HUES48 (cell line): ENCODE results near the gene TM4SF4.
"Not testable (repeated sequence)": the region's sequence is repeated elsewhere in the genome, so short reads cannot be mapped to it uniquely, and the experiment has no call there.

Experiments
- H3K27ac ChIP-seq: one replicate; pipeline ENCODE4 v1.7.0; 2013; ENCODE audit warnings: low read depth, low read length, inconsistent platforms
- H3K27me3 ChIP-seq: 2 replicates; pipeline ENCODE4 v1.6.1; 2013; ENCODE audit warnings: mild to moderate bottlenecking, low read length; ENCODE audit not compliant: control insufficient read depth, insufficient read depth
- H3K36me3 ChIP-seq: 2 replicates; pipeline ENCODE4 v1.6.1; 2013; ENCODE audit warnings: low read length; ENCODE audit not compliant: control insufficient read depth, insufficient read depth
- H3K4me1 ChIP-seq: 2 replicates; pipeline ENCODE4 v1.6.1; 2013; ENCODE audit warnings: mild to moderate bottlenecking, low read length; ENCODE audit not compliant: control insufficient read depth, insufficient read depth
- H3K4me3 ChIP-seq: 2 replicates; pipeline ENCODE4 v1.5.1; 2013; ENCODE audit warnings: mild to moderate bottlenecking, low read depth, low read length
- H3K9ac ChIP-seq: 2 replicates; pipeline ENCODE4 v1.6.1; 2013; ENCODE audit warnings: mild to moderate bottlenecking, low read depth, low read length, moderate library complexity
- H3K9me3 ChIP-seq: 2 replicates; pipeline ENCODE4 v1.6.1; 2013; ENCODE audit warnings: low read length; ENCODE audit not compliant: control insufficient read depth, insufficient read depth

The TM4SF4 gene

DNA sequence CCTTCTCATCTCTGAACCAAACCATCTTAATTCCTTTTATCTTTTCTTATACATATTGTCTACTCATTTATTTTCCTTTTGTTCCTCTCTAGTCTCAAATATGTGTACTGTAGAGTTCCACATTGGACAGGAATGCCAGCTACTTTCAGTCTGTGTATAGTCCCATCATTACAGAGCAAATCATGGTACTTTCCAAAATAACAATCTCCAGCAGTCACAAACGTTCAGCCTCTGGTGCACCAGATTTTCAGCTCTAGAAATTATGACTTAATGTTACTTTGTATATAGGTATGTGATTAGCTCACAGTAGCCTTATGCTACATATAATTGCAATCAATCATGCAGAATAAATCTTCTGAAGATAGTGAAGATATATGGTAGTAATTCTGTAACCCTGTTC is 32.5 kb upstream of the TM4SF4 start:
- Histone ChIP-seq H3K4me3 (no peak overlapping the region), H3K9me3 (no peaks in the 10 kb centered on the region), H3K9ac (no peak overlapping the region), H3K27ac (no peak overlapping the region), H3K36me3 (no peaks in the 10 kb centered on the region), H3K27me3 (no peaks in the 10 kb centered on the region), H3K4me1 (peaks cover 3% of the 10 kb centered on the region; the same call in 1 of the 2 replicates)

GRCh38 chr3:149442851-149443544 is 31.5 kb upstream of the TM4SF4 start:
- no peak overlapping the region for H3K27ac ChIP-seq
- H3K9ac ChIP-seq, result no peak overlapping the region
- no peaks in the 10 kb centered on the region for H3K9me3 ChIP-seq
- peaks cover 3% of the 10 kb centered on the region; the same call in 1 of the 2 replicates for H3K4me1 ChIP-seq
- no peaks in the 10 kb centered on the region for H3K27me3 ChIP-seq
- no peaks in the 10 kb centered on the region for H3K36me3 ChIP-seq
- no peak overlapping the region for H3K4me3 ChIP-seq

DNA sequence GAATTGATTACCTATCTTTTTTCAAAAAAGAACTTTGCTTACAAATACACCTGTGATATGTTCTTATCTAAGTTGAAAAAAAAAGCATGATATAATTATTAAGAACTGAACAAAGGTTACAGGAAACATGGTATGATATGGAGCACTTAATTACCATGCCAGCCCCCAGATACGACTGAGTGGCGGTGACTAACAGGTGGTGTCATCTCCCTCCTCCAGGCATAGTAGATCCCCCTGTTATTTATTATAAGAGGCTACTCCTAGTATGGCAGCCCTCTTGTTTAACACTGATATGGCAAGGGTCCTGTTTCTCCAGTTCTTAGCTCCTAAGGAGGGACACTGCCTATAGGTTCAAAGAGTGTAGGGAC is 31.0 kb upstream of the TM4SF4 start:
- no peaks in the 10 kb centered on the region for H3K9me3 ChIP-seq
- H3K4me1 ChIP-seq, result peaks cover 3% of the 10 kb centered on the region; the same call in 1 of the 2 replicates
- no peaks in the 10 kb centered on the region for H3K36me3 ChIP-seq
- no peaks in the 10 kb centered on the region for H3K27me3 ChIP-seq
- H3K9ac ChIP-seq, result no peak overlapping the region
- no peak overlapping the region for H3K4me3 ChIP-seq
- H3K27ac ChIP-seq, result no peak overlapping the region

DNA sequence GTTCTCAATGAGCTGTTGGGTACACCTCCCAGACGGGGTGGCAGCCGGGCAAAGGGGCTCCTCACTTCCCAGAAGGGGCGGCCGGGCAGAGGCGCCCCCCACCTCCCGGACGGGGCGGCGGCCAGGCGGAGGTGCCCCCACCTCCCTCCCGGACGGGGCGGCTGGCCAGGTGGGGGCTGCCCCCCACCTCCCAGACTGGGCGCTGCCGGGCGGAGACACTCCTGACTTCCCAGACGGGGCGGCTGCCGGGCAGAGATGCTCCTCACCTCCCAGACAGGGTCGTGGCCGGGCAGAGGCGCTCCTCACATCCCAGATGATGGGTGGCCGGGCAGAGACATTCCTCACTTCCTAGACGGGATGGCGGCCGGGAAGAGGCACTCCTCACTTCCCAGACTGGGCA is 29.6 kb upstream of the TM4SF4 start:
- H3K4me1 ChIP-seq, H3K9me3 ChIP-seq, H3K4me3 ChIP-seq, H3K9ac ChIP-seq, H3K27me3 ChIP-seq, H3K36me3 ChIP-seq, H3K27ac ChIP-seq: not testable (repeated sequence)

- no peak overlapping the region for H3K9ac ChIP-seq
- no peaks in the 10 kb centered on the region for H3K4me1 ChIP-seq
- H3K27me3 ChIP-seq, result no peaks in the 10 kb centered on the region
- H3K4me3 ChIP-seq, result no peak overlapping the region
- no peak overlapping the region for H3K27ac ChIP-seq
- peaks cover 29% of the 10 kb centered on the region for H3K9me3 ChIP-seq
- H3K36me3 ChIP-seq, result no peaks in the 10 kb centered on the region
These were observed 26.1 kb upstream of the TM4SF4 start for GRCh38 chr3:149448331-149448831.

- no peaks in the 10 kb centered on the region for H3K36me3 ChIP-seq
- no peak overlapping the region for H3K27ac ChIP-seq
- peaks cover 29% of the 10 kb centered on the region for H3K9me3 ChIP-seq
- H3K27me3 ChIP-seq, result no peaks in the 10 kb centered on the region
- no peaks in the 10 kb centered on the region for H3K4me1 ChIP-seq
- H3K4me3 ChIP-seq, result no peak overlapping the region
- H3K9ac ChIP-seq, result no peak overlapping the region
These were observed 25.3 kb upstream of the TM4SF4 start for GRCh38 chr3:149449182-149449581.

DNA sequence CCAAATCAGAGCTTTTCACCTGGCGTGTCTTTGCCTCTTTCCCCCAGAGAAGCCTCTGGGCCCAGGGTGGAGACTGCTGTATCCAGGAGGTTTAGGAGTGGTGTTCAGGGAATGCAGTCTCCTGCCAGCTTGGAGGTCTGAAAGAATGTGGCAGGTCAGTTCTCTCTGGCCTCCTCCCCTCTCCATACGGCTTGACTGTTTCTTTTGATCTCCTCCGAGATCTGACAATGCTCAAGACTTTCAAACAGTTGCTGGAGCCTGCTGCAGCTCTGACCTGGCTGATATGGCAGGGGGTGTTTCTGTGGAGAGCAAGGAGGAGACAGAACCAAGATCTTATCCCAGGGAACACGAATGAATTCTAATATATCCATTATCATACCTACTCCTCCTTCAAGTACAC is 24.7 kb upstream of the TM4SF4 start:
- Histone ChIP-seq H3K9me3 (peaks cover 29% of the 10 kb centered on the region), H3K4me1 (no peaks in the 10 kb centered on the region), H3K27ac (no peak overlapping the region), H3K27me3 (no peaks in the 10 kb centered on the region), H3K4me3 (no peak overlapping the region), H3K9ac (no peak overlapping the region), H3K36me3 (no peaks in the 10 kb centered on the region)

GRCh38 chr3:149450281-149450680 is 24.2 kb upstream of the TM4SF4 start:
- H3K9me3 ChIP-seq, result peaks cover 29% of the 10 kb centered on the region
- no peaks in the 10 kb centered on the region for H3K36me3 ChIP-seq
- no peak overlapping the region for H3K27ac ChIP-seq
- no peaks in the 10 kb centered on the region for H3K4me1 ChIP-seq
- H3K9ac ChIP-seq, result no peak overlapping the region
- H3K4me3 ChIP-seq, result no peak overlapping the region
- no peaks in the 10 kb centered on the region for H3K27me3 ChIP-seq

- H3K27me3 ChIP-seq, result no peaks in the 10 kb centered on the region
- no peak overlapping the region for H3K9ac ChIP-seq
- no peaks in the 10 kb centered on the region for H3K4me1 ChIP-seq
- H3K27ac ChIP-seq, result no peak overlapping the region
- no peak overlapping the region for H3K4me3 ChIP-seq
- no peaks in the 10 kb centered on the region for H3K36me3 ChIP-seq
- peaks cover 29% of the 10 kb centered on the region for H3K9me3 ChIP-seq
These were observed 22.5 kb upstream of the TM4SF4 start for GRCh38 chr3:149452036-149452435.

GRCh38 chr3:149453140-149453805 is 21.2 kb upstream of the TM4SF4 start:
- H3K36me3 ChIP-seq, result no peaks in the 10 kb centered on the region
- H3K9me3 ChIP-seq, result peaks cover 29% of the 10 kb centered on the region
- H3K27me3 ChIP-seq, result no peaks in the 10 kb centered on the region
- H3K4me1 ChIP-seq, result no peaks in the 10 kb centered on the region
- no peak overlapping the region for H3K27ac ChIP-seq
- no peak overlapping the region for H3K9ac ChIP-seq
- no peak overlapping the region for H3K4me3 ChIP-seq

- H3K27ac ChIP-seq, result no peak overlapping the region
- H3K27me3 ChIP-seq, result no peaks in the 10 kb centered on the region
- no peak overlapping the region for H3K9ac ChIP-seq
- H3K4me3 ChIP-seq, result no peak overlapping the region
- no peaks in the 10 kb centered on the region for H3K36me3 ChIP-seq
- no peaks in the 10 kb centered on the region for H3K4me1 ChIP-seq
- peaks cover 29% of the 10 kb centered on the region for H3K9me3 ChIP-seq
These were observed 19.8 kb upstream of the TM4SF4 start for GRCh38 chr3:149454746-149455145.
